ENCODE measurements around the gene SH3RF3. TPM values are rescaled to one million over a fixed set of nuclear protein-coding genes. Genes with fewer than 3 reads are reported as not detected.

Gene SH3RF3
- total RNA-seq, 2 experiments from 2014 or later: 0.31 to 0.36 TPM

- DNase-seq (no peak), ATAC-seq (ENCODE audit: low read depth) (no peak)
- Mint-ChIP-seq H3K36me3 (no peaks in the 10 kb centered on the region), H3K4me3 (no peak overlapping the region), H3K27ac (no peak overlapping the region), H3K9me3 (no peaks in the 10 kb centered on the region), H3K4me1 (peaks cover 2% of the 10 kb centered on the region), H3K27me3 (peaks cover 6% of the 10 kb centered on the region)
- POLR2A ChIA-PET: no interaction called here
These were observed 60.7 kb downstream of the SH3RF3 start for GRCh38 chr2:109189751-109190150.

GRCh38 chr2:109193807-109194619 lies 65.0 kb downstream of the SH3RF3 start:
- H3K27ac Mint-ChIP-seq: no peak overlapping the region
- POLR2A ChIA-PET: no interaction called here
- H3K4me3 Mint-ChIP-seq: no peak overlapping the region
- peaks cover 9% of the 10 kb centered on the region for H3K27me3 Mint-ChIP-seq
- H3K36me3 Mint-ChIP-seq: no peaks in the 10 kb centered on the region
- no peaks in the 10 kb centered on the region for H3K4me1 Mint-ChIP-seq
- H3K9me3 Mint-ChIP-seq: no peaks in the 10 kb centered on the region
- DNase-seq: no peak
- no peak for ATAC-seq (ENCODE audit: low read depth)

GRCh38 chr2:109194620-109194937 lies 65.6 kb downstream of the SH3RF3 start:
- H3K27me3 Mint-ChIP-seq: peaks cover 9% of the 10 kb centered on the region
- H3K4me3 Mint-ChIP-seq: no peak overlapping the region
- no peak overlapping the region for H3K27ac Mint-ChIP-seq
- POLR2A ChIA-PET: no interaction called here
- no peaks in the 10 kb centered on the region for H3K9me3 Mint-ChIP-seq
- ATAC-seq (ENCODE audit: low read depth) (no peak), DNase-seq (no peak)
- no peaks in the 10 kb centered on the region for H3K36me3 Mint-ChIP-seq
- no peaks in the 10 kb centered on the region for H3K4me1 Mint-ChIP-seq

- Mint-ChIP-seq H3K27ac (no peak overlapping the region), H3K4me3 (no peak overlapping the region), H3K4me1 (no peaks in the 10 kb centered on the region), H3K9me3 (no peaks in the 10 kb centered on the region), H3K36me3 (no peaks in the 10 kb centered on the region), H3K27me3 (peaks cover 9% of the 10 kb centered on the region)
- DNase-seq (no peak), ATAC-seq (ENCODE audit: low read depth) (no peak)
- POLR2A ChIA-PET: no interaction called here
These were observed 66.4 kb downstream of the SH3RF3 start for GRCh38 chr2:109195193-109196045.

DNA sequence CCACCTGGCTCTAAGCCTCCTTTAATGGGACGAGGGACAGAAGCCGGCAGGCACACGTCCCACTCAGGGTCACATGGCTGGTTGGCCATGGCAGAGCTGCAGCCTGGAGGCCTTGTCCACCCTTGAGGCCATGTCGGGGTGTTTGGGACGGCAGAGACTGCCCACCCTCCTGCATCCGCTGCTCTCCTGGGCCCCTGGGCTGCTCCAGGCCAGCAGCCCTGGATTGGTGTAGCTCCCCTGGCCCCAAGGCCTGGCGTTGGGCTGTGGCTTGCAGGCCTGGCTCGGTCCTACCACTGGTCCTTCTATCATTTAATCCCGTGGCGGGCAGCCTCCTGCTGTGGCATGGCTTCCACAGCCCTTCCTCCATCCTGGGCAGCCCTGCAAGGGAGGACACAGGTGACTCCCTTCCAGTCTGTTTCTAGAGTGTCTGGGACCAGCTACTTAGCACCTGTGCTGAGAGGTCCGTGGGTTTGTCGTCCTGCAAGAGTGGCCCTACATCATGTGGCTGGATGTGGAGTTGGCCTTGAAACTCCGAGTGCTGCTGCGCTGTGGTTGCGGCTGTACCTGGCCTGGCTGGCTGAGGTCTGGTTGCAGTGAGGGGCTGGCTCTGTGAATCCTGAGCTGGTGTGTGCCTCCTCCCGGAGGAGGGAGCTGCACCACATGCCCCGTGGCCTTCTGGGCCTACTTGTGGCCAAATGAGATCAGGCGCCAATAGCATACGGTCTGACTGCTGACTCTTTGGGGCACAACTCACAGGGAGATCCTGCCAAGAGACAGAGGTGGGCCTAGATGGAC lies 67.3 kb downstream of the SH3RF3 start:
- POLR2A ChIA-PET: no interaction called here
- no peak overlapping the region for H3K4me3 Mint-ChIP-seq
- peaks cover 11% of the 10 kb centered on the region for H3K27me3 Mint-ChIP-seq
- no peak for ATAC-seq (ENCODE audit: low read depth)
- H3K4me1 Mint-ChIP-seq: no peaks in the 10 kb centered on the region
- no peaks in the 10 kb centered on the region for H3K36me3 Mint-ChIP-seq
- no peaks in the 10 kb centered on the region for H3K9me3 Mint-ChIP-seq
- DNase-seq: no peak
- H3K27ac Mint-ChIP-seq: no peak overlapping the region

- Mint-ChIP-seq H3K27ac (no peak overlapping the region), H3K9me3 (no peaks in the 10 kb centered on the region), H3K4me3 (no peak overlapping the region), H3K36me3 (no peaks in the 10 kb centered on the region), H3K27me3 (peaks cover 14% of the 10 kb centered on the region), H3K4me1 (no peaks in the 10 kb centered on the region)
- POLR2A ChIA-PET: no interaction called here
- ATAC-seq (ENCODE audit: low read depth) (no peak), DNase-seq (no peak)
These were observed 68.8 kb downstream of the SH3RF3 start for GRCh38 chr2:109197491-109198418.

DNA sequence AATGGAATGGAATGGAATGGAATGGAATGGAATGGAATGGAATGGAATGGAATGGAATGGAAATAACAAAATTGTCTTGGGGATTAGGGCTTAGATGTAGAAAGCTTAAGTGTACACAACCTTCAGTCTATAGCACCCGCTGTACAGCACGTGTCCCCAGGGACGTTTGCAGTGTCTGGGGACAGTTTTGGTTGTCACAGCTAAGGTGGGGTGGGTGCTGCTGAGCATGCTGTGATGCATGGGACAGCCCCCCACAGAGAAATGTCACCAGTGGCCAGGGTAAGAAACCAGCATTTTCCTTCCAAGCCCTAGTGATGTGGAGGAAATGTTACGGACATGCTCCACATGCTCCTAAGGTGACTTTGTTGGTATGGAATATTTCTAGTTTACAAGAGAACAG lies 70.8 kb downstream of the SH3RF3 start:
- POLR2A ChIA-PET: no interaction called here
- no peak for DNase-seq
- no peak for ATAC-seq (ENCODE audit: low read depth)
- H3K27ac Mint-ChIP-seq: no peak overlapping the region
- H3K4me1 Mint-ChIP-seq: no peaks in the 10 kb centered on the region
- no peak overlapping the region for H3K4me3 Mint-ChIP-seq
- no peaks in the 10 kb centered on the region for H3K36me3 Mint-ChIP-seq
- no peaks in the 10 kb centered on the region for H3K9me3 Mint-ChIP-seq
- H3K27me3 Mint-ChIP-seq: peaks cover 15% of the 10 kb centered on the region

DNA sequence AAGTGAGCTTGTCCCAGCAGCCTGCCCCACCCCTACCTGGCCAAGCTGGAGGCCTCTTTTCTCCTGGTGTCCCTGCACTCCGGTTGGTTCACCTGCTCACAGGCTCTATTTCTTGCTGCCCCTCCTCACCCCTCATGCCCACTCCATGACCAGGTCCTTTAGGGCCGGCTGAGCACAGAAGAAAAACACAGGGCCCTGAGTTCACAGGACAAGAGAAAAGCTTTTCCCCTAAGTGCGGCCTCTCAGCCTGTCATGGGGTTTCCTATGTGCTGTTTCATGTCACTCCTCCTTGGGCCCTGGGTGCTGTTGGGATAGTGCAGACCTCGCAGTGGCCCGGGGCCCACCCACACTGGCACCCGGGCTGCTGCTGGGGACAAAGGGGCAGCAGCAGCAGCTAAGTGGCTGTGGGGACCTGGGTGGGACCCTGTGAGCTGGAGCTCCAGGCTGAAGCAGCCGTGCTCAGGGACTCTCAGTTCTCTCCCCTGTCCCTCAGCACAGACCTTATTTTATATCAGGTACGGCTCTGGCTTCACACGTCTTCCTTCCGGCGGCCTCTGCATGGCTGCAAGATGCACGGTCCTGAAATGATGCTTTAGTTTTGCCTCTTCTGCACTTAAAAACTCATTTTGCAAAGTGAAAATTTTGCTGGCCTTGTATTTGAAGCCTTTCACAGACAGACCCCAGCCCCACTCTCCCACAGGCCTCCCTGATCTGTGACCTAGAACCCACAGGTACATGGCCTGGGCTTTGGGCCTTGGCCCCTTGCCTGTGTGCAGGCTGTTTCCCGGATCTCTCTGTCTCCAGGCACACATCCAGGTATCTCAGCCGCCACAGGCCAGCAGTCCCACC lies 71.8 kb downstream of the SH3RF3 start:
- POLR2A ChIA-PET: no interaction called here
- Mint-ChIP-seq H3K9me3 (no peaks in the 10 kb centered on the region), H3K27ac (no peak overlapping the region), H3K36me3 (no peaks in the 10 kb centered on the region), H3K4me3 (no peak overlapping the region), H3K4me1 (no peaks in the 10 kb centered on the region), H3K27me3 (peaks cover 14% of the 10 kb centered on the region)
- ATAC-seq (ENCODE audit: low read depth): no peak
- DNase-seq: no peak

DNA sequence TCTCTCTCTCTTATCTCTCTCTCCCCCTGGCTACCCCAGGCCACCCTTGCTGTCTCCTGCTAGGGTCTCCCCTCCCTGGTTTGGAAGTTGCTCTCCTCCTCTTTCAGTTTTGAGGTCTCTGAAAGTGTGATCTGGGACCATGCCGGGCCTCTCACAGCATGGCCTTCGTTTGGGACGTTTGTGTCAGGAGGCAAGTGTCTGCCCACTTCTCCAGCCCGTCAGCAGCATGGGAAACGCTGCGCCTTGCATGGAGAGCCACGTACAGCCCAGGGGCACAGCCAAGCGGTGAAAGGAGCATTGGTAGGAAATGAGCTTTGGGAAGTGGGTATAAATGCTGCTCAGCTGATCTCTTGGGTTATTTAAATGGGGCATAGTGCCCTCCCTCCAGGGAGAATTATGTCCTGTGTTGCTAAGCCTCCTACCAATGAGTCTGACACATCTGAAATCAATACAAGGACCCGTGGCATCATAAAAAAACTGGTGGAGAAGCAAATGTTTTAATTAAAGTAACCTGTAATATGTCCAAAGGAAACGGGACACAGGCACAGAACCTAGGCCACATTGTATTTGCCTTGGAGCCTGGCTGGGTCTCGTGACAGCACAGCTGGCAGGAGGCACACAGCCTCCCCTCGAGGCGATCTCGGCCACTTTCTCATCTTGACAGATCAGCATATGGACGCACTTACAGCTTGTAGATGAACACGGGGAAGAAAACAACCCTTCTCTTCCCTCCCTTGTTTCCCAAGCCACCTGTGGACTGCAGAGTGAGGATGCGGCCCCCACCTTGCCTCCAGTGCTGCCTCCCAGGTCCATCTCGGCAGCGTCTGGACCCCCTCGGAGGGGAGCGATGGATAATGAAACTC lies 72.7 kb downstream of the SH3RF3 start:
- Mint-ChIP-seq H3K4me1 (no peaks in the 10 kb centered on the region), H3K27ac (no peak overlapping the region), H3K4me3 (no peak overlapping the region), H3K27me3 (peaks cover 18% of the 10 kb centered on the region), H3K9me3 (no peaks in the 10 kb centered on the region), H3K36me3 (no peaks in the 10 kb centered on the region)
- DNase-seq (no peak), ATAC-seq (ENCODE audit: low read depth) (no peak)
- POLR2A ChIA-PET: no interaction called here

- Mint-ChIP-seq H3K4me3 (no peak overlapping the region), H3K36me3 (no peaks in the 10 kb centered on the region), H3K27me3 (peaks cover 21% of the 10 kb centered on the region), H3K9me3 (no peaks in the 10 kb centered on the region), H3K4me1 (no peaks in the 10 kb centered on the region), H3K27ac (no peak overlapping the region)
- ATAC-seq (ENCODE audit: low read depth) (no peak), DNase-seq (no peak)
- POLR2A ChIA-PET: no interaction called here
These were observed 73.5 kb downstream of the SH3RF3 start for GRCh38 chr2:109202486-109202885.

DNA sequence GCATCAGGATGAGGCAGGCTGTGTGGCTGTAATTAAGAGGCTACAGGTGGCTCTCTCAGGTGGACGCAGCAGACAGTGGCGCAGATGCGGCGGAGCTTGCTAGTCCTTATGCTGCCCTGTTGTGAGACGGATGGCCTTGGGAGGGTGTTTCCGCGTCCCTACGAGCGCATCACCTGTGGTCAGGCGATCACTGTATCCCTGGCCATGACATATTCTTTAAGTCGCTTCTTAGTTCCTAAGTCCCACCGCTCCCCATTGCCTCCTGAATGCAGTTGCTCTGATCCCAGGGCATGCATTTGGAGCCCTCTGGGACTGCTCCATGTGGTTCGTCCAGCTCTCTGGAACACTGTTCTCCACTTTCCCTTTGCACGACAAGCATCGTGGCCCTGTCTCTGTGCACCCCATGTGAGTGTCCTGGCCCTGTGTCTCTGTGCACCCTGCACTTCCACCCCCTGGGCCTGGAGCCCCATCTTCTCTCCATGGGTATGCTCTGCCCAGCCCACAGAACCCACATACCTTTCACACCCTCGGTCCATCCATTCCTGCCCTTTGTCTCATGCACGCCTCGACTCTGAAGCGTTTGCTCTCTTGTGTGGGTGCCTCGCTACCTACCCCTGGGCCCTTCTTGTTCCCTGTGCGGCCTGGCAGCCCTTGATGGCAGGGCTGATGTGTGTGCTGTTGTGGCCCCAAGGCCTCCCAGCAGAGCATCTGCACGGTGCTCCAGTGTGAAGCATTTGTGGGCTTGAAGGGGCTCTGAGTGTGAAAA lies 74.4 kb downstream of the SH3RF3 start:
- DNase-seq: no peak
- Mint-ChIP-seq H3K36me3 (no peaks in the 10 kb centered on the region), H3K27ac (no peak overlapping the region), H3K27me3 (peaks cover 28% of the 10 kb centered on the region), H3K9me3 (no peaks in the 10 kb centered on the region), H3K4me3 (no peak overlapping the region), H3K4me1 (no peaks in the 10 kb centered on the region)
- POLR2A ChIA-PET: no interaction called here
- ATAC-seq (ENCODE audit: low read depth): no peak
